MM.1S (cell line): ENCODE measurements around the gene UFC1.
A peak's percentile ranks its signal among the peaks of the same experiment; 100 is the strongest.

Source experiments
- DNase-seq: peaks from one replicate; pipeline ENCODE4 v3.0.0-alpha.2; 2015
- H2AFZ ChIP-seq: fragments of 300-600 bp; sonication (generic); 2 replicates; pipeline ENCODE4 v1.6.0; 2016; ENCODE audit warnings: antibody characterized with exemption, low read length
- H3F3A ChIP-seq: fragments of 300-600 bp; sonication (generic); 2 replicates; pipeline ENCODE4 v1.6.1; 2016; ENCODE audit warnings: mild to moderate bottlenecking, antibody characterized with exemption, low read length, moderate library complexity, mixed read lengths; ENCODE audit not compliant: insufficient read depth
- H3K27ac ChIP-seq: fragments of 300-600 bp; sonication (generic); 2 replicates; pipeline ENCODE4 v1.5.1; 2016; ENCODE audit warnings: mild to moderate bottlenecking, low read length
- H3K27me3 ChIP-seq: fragments of 300-600 bp; sonication (generic); replicated peaks from 2 replicates; pipeline ENCODE4 v1.6.0; 2016; ENCODE audit warnings: low read length; ENCODE audit not compliant: insufficient read depth
- H3K36me3 ChIP-seq: fragments of 300-600 bp; sonication (generic); replicated peaks from 2 replicates; pipeline ENCODE4 v1.6.1; 2016; ENCODE audit warnings: mild to moderate bottlenecking, low read length, mixed read lengths; ENCODE audit not compliant: insufficient read depth
- H3K4me1 ChIP-seq: fragments of 300-600 bp; sonication (generic); 2 replicates; pipeline ENCODE4 v1.6.1; 2016; ENCODE audit warnings: low read length, mixed read lengths
- H3K4me2 ChIP-seq: fragments of 300-600 bp; sonication (generic); 2 replicates; pipeline ENCODE4 v1.6.0; 2016; ENCODE audit warnings: low read depth, low read length
- H3K4me3 ChIP-seq: fragments of 300-600 bp; sonication (generic); 2 replicates; pipeline ENCODE4 v1.5.1; 2016; ENCODE audit warnings: low read length, mixed read lengths
- H3K79me2 ChIP-seq: fragments of 300-600 bp; sonication (generic); 2 replicates; pipeline ENCODE4 v1.6.1; 2016; ENCODE audit warnings: mixed run types, low read length, mixed read lengths
- H3K9ac ChIP-seq: fragments of 300-600 bp; sonication (generic); 2 replicates; pipeline ENCODE4 v1.6.1; 2016; ENCODE audit warnings: low read length, mixed read lengths
- H3K9me2 ChIP-seq: fragments of 300-600 bp; sonication (generic); replicated peaks from 2 replicates; pipeline ENCODE4 v1.6.1; 2016; ENCODE audit warnings: mild to moderate bottlenecking, low read length, mixed read lengths; ENCODE audit not compliant: insufficient read depth
- H3K9me3 ChIP-seq: fragments of 300-600 bp; sonication (generic); replicated peaks from 2 replicates; pipeline ENCODE4 v1.6.1; 2016; ENCODE audit warnings: mild to moderate bottlenecking, low read length, mixed read lengths; ENCODE audit not compliant: insufficient read depth
- H4K20me1 ChIP-seq: fragments of 300-600 bp; sonication (generic); 2 replicates; pipeline ENCODE4 v1.6.1; 2016; ENCODE audit warnings: mild to moderate bottlenecking, low read length, moderate library complexity, mixed read lengths; ENCODE audit not compliant: insufficient read depth
- EZH2 ChIP-seq: fragments of 300-600 bp; sonication (generic); optimal IDR thresholded peaks from 2 replicates; pipeline ENCODE3; 2017; ENCODE audit warnings: low read depth, mild to moderate bottlenecking, antibody characterized with exemption, low read length, mixed read lengths
- EZH2phosphoT487 ChIP-seq: fragments of 300-600 bp; sonication (generic); IDR thresholded peaks from 2 replicates; pipeline ENCODE4 v1.6.1; 2018; ENCODE audit warnings: antibody characterized with exemption, low read length
- TF ChIP-seq, protein P1 (sequence below): fragments of 300-600 bp; sonication (generic); IDR thresholded peaks from 2 replicates; pipeline ENCODE4 v1.5.1; 2016; ENCODE audit warnings: antibody characterized with exemption, low read length, mixed read lengths

The UFC1 gene

DNA sequence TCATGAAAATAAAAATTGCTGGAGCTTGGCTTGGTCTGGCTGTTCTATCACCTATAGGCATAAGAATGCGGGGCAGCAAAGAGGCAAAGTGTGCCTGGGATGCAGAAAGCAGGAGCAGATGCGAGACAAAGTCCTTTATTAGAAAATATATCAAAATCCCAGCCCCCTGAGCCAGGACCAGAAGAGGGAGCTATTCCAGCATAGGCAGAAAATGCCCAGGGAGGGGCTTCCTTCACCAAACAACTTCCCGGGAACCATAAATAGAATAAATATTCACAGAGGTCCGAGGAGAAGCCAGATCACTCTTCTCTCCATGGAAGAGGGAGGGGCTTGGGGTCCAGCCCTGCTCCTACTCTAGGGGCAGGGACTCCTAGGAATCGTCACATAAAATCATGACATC is 17.4 kb downstream of the UFC1 start:
- no peak overlapping the region for H3K27ac ChIP-seq

DNA sequence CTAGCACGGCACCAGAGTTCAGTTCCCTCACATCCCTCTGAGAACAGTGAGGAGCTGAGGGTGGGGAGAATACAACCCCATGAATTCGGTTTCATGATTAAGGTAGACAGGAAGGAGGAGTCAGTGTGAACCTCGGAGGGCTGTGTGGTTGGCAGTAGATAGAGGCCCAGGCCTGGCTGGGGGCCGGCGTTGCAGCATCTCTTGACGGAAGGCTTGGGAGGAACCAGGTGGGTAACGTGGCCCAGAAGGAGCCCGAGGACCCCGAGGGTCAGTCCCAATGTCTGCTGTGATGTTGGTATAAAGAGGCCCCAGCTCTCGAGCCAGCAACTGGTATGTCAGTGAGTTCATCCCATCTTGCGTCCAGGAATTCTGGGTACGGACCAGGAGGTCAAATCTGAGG is 17.9 kb downstream of the UFC1 start:
- no peaks in the 10 kb centered on the region for H3K27me3 ChIP-seq
- TF ChIP-seq, protein P1, sequence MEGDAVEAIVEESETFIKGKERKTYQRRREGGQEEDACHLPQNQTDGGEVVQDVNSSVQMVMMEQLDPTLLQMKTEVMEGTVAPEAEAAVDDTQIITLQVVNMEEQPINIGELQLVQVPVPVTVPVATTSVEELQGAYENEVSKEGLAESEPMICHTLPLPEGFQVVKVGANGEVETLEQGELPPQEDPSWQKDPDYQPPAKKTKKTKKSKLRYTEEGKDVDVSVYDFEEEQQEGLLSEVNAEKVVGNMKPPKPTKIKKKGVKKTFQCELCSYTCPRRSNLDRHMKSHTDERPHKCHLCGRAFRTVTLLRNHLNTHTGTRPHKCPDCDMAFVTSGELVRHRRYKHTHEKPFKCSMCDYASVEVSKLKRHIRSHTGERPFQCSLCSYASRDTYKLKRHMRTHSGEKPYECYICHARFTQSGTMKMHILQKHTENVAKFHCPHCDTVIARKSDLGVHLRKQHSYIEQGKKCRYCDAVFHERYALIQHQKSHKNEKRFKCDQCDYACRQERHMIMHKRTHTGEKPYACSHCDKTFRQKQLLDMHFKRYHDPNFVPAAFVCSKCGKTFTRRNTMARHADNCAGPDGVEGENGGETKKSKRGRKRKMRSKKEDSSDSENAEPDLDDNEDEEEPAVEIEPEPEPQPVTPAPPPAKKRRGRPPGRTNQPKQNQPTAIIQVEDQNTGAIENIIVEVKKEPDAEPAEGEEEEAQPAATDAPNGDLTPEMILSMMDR: no peak
- TF ChIP-seq EZH2phosphoT487 (no peak), EZH2 (no peak)
- no peaks in the 10 kb centered on the region for H3K9me2 ChIP-seq
- H3K9ac ChIP-seq: no peak overlapping the region
- peaks cover 61% of the 10 kb centered on the region for H3K79me2 ChIP-seq
- DNase-seq: no peak
- no peak overlapping the region for H3K4me3 ChIP-seq
- H3K4me1 ChIP-seq: peaks cover 34% of the 10 kb centered on the region
- no peak overlapping the region for H3K27ac ChIP-seq
- H4K20me1 ChIP-seq: 0 out of 2 replicates have a peak, but pooled peaks cover 6% of the 10 kb centered on the region
- no peaks in the 10 kb centered on the region for H3K9me3 ChIP-seq
- H3K4me2 ChIP-seq: no peak overlapping the region
- peaks cover 43% of the 10 kb centered on the region for H3K36me3 ChIP-seq
- H3F3A ChIP-seq: peaks cover 46% of the 10 kb centered on the region
- H2AFZ ChIP-seq: no peak overlapping the region

More for the DNA sequence above, 17.4 kb downstream of the UFC1 start:
- Histone ChIP-seq H3K4me1 (peaks cover 34% of the 10 kb centered on the region), H3K9ac (no peak overlapping the region), H3K4me3 (no peak overlapping the region), H3K4me2 (no peak overlapping the region), H3K36me3 (peaks cover 43% of the 10 kb centered on the region), H3K9me3 (no peaks in the 10 kb centered on the region), H4K20me1 (0 out of 2 replicates have a peak, but pooled peaks cover 6% of the 10 kb centered on the region), H3K27me3 (no peaks in the 10 kb centered on the region), H3K9me2 (no peaks in the 10 kb centered on the region), H2AFZ (no peak overlapping the region), H3F3A (peaks cover 44% of the 10 kb centered on the region), H3K79me2 (peaks cover 57% of the 10 kb centered on the region)
- no peak for DNase-seq
- TF ChIP-seq EZH2phosphoT487: no peak
- TF ChIP-seq, protein P1: peak; percentile 27
- no peak for TF ChIP-seq EZH2

DNA sequence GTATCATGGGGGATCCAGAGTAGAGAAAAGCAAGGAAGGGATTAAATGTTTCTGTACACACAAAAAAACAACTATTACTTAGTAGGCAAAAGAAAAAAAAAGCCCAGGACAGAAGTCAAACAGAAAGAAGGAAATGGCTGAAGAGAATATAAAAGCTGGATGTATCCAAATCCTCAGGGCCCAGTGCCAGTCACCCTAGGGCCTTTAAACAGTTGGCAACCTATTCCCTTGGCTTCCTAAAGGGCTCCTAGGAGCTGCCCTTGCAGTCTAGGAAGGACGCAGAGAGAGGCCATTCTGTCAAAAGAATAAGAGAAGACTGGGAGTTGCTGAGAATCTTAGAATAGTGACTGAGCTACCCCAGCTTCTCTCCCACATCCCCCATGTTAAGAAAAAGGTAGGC is 18.6 kb downstream of the UFC1 start:
- Histone ChIP-seq H4K20me1 (0 out of 2 replicates have a peak, but pooled peaks cover 6% of the 10 kb centered on the region), H2AFZ (no peak overlapping the region), H3F3A (peaks cover 47% of the 10 kb centered on the region), H3K27ac (no peak overlapping the region), H3K27me3 (no peaks in the 10 kb centered on the region), H3K9me3 (no peaks in the 10 kb centered on the region), H3K36me3 (peaks cover 43% of the 10 kb centered on the region), H3K9ac (no peak overlapping the region), H3K79me2 (peaks cover 61% of the 10 kb centered on the region), H3K9me2 (no peaks in the 10 kb centered on the region), H3K4me1 (peaks cover 30% of the 10 kb centered on the region), H3K4me3 (no peak overlapping the region), H3K4me2 (no peak overlapping the region)
- TF ChIP-seq, protein P1: no peak
- TF ChIP-seq EZH2 (no peak), EZH2phosphoT487 (no peak)
- no peak for DNase-seq
